ENCODE measurements around the gene LAMC1.

GRCh38 chr1:183080406-183080805, 57.2 kb downstream of the LAMC1 start:
- TF ChIP-seq CTCF (tag by site-specific recombination; IDR thresholded peaks at IDR 0.05): no peak
- no peak for TF ChIP-seq TCF7L2 (IDR thresholded peaks at IDR 0.05; ENCODE audit: borderline replicate concordance, low read depth, low read length)
- no peak for TF ChIP-seq ZNF670 (tag by site-specific recombination; IDR thresholded peaks at IDR 0.05; ENCODE audit: low read depth)
- TF ChIP-seq ZNF311 (tag by site-specific recombination; IDR thresholded peaks at IDR 0.05; ENCODE audit: borderline replicate concordance): no peak
- TF ChIP-seq ZNF488 (tag by site-specific recombination; IDR thresholded peaks at IDR 0.05): no peak
- TF ChIP-seq ZNF830 (tag by site-specific recombination; IDR thresholded peaks at IDR 0.05; ENCODE audit: low read depth): no peak
- TF ChIP-seq PRDM1 (tag by site-specific recombination; IDR thresholded peaks at IDR 0.05): no peak
- TF ChIP-seq KLF16 (tag by site-specific recombination; IDR thresholded peaks at IDR 0.05): no peak
- no peak for TF ChIP-seq ZNF677 (tag by site-specific recombination; IDR thresholded peaks at IDR 0.05)
- no peak for TF ChIP-seq ZBTB7A (tag by site-specific recombination; IDR thresholded peaks at IDR 0.05; ENCODE audit: low read depth)

All from HEK293 (cell line).